ENCODE data around the gene SLC25A33. TPM values are rescaled to one million over a fixed set of nuclear protein-coding genes. Genes with fewer than 3 reads are reported as not detected.

SLC25A33 gene
- polyA plus RNA-seq, 1 donor (not counting 4 experiments of a cell fraction or from before 2014, with no cell fraction given) = 4.5 TPM

GRCh38 chr1:9495854-9496374 is 43.4 kb upstream of the SLC25A33 start:
- H3K9me1 ChIP-seq (ENCODE audit: control insufficient read depth, extremely low read depth, insufficient read depth, low read length) = no peaks in the 10 kb centered on the region
- H3K4me1 ChIP-seq (ENCODE audit: control insufficient read depth, extremely low read depth, insufficient read depth, low read length) = peaks cover 1% of the 10 kb centered on the region
- H3K79me2 ChIP-seq (ENCODE audit: control insufficient read depth, insufficient read depth, low read length) = no peaks in the 10 kb centered on the region
- dilution Hi-C loops (cut with MboI; ENCODE audit: extremely low pct_ligation_motif_present, low sequenced_read_pairs) = no loop called here
- H3K27ac ChIP-seq (ENCODE audit: control insufficient read depth, insufficient read depth, low read length) = no peak overlapping the region
- FAIRE-seq (no peak), DNase-seq (ENCODE audit: low read depth, low spot score) (no peak)
- no peak overlapping the region for H3K9ac ChIP-seq (ENCODE audit: control insufficient read depth, extremely low read depth, insufficient read depth, low read length)
- H3K4me3 ChIP-seq (ENCODE audit: control insufficient read depth in 2 of 3, extremely low read depth in 1 of 3, insufficient read depth in 2 of 3, low read depth in 1 of 3, low read length in 3 of 3) = no peak overlapping the region
- H3K4me2 ChIP-seq (ENCODE audit: control insufficient read depth, extremely low read depth, insufficient read depth, low read depth, low read length) = no peak overlapping the region
- H3K27me3 ChIP-seq (ENCODE audit: control insufficient read depth, extremely low read depth, insufficient read depth, low read length) = peaks cover 3% of the 10 kb centered on the region
- TF ChIP-seq, protein P1, sequence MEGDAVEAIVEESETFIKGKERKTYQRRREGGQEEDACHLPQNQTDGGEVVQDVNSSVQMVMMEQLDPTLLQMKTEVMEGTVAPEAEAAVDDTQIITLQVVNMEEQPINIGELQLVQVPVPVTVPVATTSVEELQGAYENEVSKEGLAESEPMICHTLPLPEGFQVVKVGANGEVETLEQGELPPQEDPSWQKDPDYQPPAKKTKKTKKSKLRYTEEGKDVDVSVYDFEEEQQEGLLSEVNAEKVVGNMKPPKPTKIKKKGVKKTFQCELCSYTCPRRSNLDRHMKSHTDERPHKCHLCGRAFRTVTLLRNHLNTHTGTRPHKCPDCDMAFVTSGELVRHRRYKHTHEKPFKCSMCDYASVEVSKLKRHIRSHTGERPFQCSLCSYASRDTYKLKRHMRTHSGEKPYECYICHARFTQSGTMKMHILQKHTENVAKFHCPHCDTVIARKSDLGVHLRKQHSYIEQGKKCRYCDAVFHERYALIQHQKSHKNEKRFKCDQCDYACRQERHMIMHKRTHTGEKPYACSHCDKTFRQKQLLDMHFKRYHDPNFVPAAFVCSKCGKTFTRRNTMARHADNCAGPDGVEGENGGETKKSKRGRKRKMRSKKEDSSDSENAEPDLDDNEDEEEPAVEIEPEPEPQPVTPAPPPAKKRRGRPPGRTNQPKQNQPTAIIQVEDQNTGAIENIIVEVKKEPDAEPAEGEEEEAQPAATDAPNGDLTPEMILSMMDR (optimal IDR thresholded peaks at IDR 0.05 in 1 of 3, IDR thresholded peaks at IDR 0.05 in 1 of 3, conservative IDR thresholded peaks at IDR 0.05 in 1 of 3; ENCODE audit: extremely low read depth in 1 of 3, insufficient read depth in 2 of 3, low read length in 3 of 3) = no peak
- no peak for TF ChIP-seq EZH2 (IDR thresholded peaks at IDR 0.05; ENCODE audit: low read length)
- no peaks in the 10 kb centered on the region for H3K36me3 ChIP-seq (ENCODE audit: control insufficient read depth in 2 of 2, extremely low read depth in 1 of 2, insufficient read depth in 2 of 2, low read length in 2 of 2)
- no peaks in the 10 kb centered on the region for H3K9me3 ChIP-seq (ENCODE audit: control insufficient read depth, low read depth, low read length)
- no peak overlapping the region for H2AFZ ChIP-seq (ENCODE audit: control insufficient read depth, low read length)
- H4K20me1 ChIP-seq (ENCODE audit: control insufficient read depth, extremely low read depth, insufficient read depth, low read length) = no peaks in the 10 kb centered on the region

- H3K9me3 ChIP-seq (ENCODE audit: control insufficient read depth, low read depth, low read length) = no peaks in the 10 kb centered on the region
- no peaks in the 10 kb centered on the region for H3K27me3 ChIP-seq (ENCODE audit: control insufficient read depth, extremely low read depth, insufficient read depth, low read length)
- FAIRE-seq (no peak), DNase-seq (ENCODE audit: low read depth, low spot score) (no peak)
- dilution Hi-C loops (cut with MboI; ENCODE audit: extremely low pct_ligation_motif_present, low sequenced_read_pairs) = no loop called here
- H3K4me3 ChIP-seq (ENCODE audit: control insufficient read depth in 2 of 3, extremely low read depth in 1 of 3, insufficient read depth in 2 of 3, low read depth in 1 of 3, low read length in 3 of 3) = no peak overlapping the region
- no peaks in the 10 kb centered on the region for H3K36me3 ChIP-seq (ENCODE audit: control insufficient read depth in 2 of 2, extremely low read depth in 1 of 2, insufficient read depth in 2 of 2, low read length in 2 of 2)
- no peak overlapping the region for H2AFZ ChIP-seq (ENCODE audit: control insufficient read depth, low read length)
- H3K4me1 ChIP-seq (ENCODE audit: control insufficient read depth, extremely low read depth, insufficient read depth, low read length) = no peaks in the 10 kb centered on the region
- H3K27ac ChIP-seq (ENCODE audit: control insufficient read depth, insufficient read depth, low read length) = no peak overlapping the region
- no peak overlapping the region for H3K4me2 ChIP-seq (ENCODE audit: control insufficient read depth, extremely low read depth, insufficient read depth, low read depth, low read length)
- no peaks in the 10 kb centered on the region for H4K20me1 ChIP-seq (ENCODE audit: control insufficient read depth, extremely low read depth, insufficient read depth, low read length)
- H3K79me2 ChIP-seq (ENCODE audit: control insufficient read depth, insufficient read depth, low read length) = no peaks in the 10 kb centered on the region
- no peaks in the 10 kb centered on the region for H3K9me1 ChIP-seq (ENCODE audit: control insufficient read depth, extremely low read depth, insufficient read depth, low read length)
- H3K9ac ChIP-seq (ENCODE audit: control insufficient read depth, extremely low read depth, insufficient read depth, low read length) = no peak overlapping the region
- no peak for TF ChIP-seq EZH2 (IDR thresholded peaks at IDR 0.05; ENCODE audit: low read length)
Measured at GRCh38 chr1:9500756-9501754, 38.2 kb upstream of the SLC25A33 start.
